Esophagus squamous epithelium (tissue), 4 donors: ENCODE data around the gene APLP2.

Experiments
- POLR2A ChIP-seq, 4 donors: fragments of 450-650 bp; IDR thresholded peaks; one replicate each; pipeline ENCODE4 v1.6.1; 2017; ENCODE audit warnings: antibody characterized with exemption in 4 of 4, mild to moderate bottlenecking in 4 of 4, moderate library complexity in 3 of 4
- TF ChIP-seq, protein P1 (sequence below), 6 experiments: fragments of 450-650 bp in 4 of 6; fragments of 200-600 bp in 2 of 6; sonication (generic) in 2 of 6; IDR thresholded peaks; one replicate each; pipeline ENCODE4 v1.5.1; 2016 to 2019; ENCODE audit warnings: antibody characterized with exemption in 6 of 6, mild to moderate bottlenecking in 4 of 6, moderate library complexity in 4 of 6

DNA sequence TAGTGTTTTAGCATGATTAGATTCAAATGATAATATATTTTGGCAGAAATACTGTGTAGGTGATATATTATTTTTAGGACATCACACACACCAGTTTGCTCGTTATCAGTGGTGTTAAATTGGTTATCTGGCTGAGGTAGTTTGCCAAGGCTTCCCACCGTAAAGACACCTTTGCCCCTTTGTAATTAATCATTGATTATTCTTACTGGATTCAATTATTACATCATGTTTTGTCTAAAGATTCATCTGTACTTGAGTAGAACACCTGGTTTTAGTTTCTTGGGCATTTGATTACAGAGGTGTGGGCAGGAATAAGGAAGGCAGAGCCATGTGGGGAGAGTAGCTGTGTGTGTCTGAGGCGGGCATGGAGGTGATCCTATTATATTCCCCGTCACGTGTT lies 50.4 kb downstream of the APLP2 start:
- TF ChIP-seq, protein P1, sequence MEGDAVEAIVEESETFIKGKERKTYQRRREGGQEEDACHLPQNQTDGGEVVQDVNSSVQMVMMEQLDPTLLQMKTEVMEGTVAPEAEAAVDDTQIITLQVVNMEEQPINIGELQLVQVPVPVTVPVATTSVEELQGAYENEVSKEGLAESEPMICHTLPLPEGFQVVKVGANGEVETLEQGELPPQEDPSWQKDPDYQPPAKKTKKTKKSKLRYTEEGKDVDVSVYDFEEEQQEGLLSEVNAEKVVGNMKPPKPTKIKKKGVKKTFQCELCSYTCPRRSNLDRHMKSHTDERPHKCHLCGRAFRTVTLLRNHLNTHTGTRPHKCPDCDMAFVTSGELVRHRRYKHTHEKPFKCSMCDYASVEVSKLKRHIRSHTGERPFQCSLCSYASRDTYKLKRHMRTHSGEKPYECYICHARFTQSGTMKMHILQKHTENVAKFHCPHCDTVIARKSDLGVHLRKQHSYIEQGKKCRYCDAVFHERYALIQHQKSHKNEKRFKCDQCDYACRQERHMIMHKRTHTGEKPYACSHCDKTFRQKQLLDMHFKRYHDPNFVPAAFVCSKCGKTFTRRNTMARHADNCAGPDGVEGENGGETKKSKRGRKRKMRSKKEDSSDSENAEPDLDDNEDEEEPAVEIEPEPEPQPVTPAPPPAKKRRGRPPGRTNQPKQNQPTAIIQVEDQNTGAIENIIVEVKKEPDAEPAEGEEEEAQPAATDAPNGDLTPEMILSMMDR (IDR thresholded peaks at IDR 0.05), result no peak
- no peak for TF ChIP-seq POLR2A (IDR thresholded peaks at IDR 0.05)
